ENCODE data around the gene KCNH2. TPM values are rescaled to one million over a fixed set of nuclear protein-coding genes. Genes with fewer than 3 reads are reported as not detected.

Gene KCNH2
- total RNA-seq, 1 experiment from 2014 or later = 16.2 TPM

DNA sequence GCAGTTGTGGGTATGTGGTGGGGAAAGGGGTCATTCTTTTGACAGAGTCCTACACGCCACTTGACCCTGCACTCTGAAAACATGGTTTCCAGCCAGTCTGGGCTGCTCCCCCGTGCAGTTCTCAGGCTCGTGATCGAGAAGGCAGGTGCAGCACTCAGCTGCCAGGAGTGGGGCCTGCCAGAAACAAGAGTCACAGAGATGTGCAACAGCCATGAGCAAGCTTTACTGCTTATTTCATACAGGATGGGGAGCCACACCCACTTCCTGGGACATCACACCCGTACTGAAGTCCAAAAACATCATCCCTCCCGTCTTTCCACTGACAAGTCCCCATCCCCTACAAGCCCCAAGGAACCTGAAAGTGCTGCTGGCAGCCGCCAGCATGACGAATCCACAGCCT, 36.8 kb upstream of the KCNH2 start:
- TF ChIP-seq ZNF671 (CRISPR knock-in tag; IDR thresholded peaks at IDR 0.05) = no peak
- TF ChIP-seq ZNF263 (CRISPR knock-in tag; IDR thresholded peaks at IDR 0.05; ENCODE audit: low read depth) = no peak
- TF ChIP-seq, protein P1, sequence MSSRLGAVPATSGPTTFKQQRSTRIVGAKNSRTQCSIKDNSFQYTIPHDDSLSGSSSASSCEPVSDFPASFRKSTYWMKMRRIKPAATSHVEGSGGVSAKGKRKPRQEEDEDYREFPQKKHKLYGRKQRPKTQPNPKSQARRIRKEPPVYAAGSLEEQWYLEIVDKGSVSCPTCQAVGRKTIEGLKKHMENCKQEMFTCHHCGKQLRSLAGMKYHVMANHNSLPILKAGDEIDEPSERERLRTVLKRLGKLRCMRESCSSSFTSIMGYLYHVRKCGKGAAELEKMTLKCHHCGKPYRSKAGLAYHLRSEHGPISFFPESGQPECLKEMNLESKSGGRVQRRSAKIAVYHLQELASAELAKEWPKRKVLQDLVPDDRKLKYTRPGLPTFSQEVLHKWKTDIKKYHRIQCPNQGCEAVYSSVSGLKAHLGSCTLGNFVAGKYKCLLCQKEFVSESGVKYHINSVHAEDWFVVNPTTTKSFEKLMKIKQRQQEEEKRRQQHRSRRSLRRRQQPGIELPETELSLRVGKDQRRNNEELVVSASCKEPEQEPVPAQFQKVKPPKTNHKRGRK (CRISPR knock-in tag; IDR thresholded peaks at IDR 0.05; ENCODE audit: borderline replicate concordance) = no peak
- TF ChIP-seq, protein P2, sequence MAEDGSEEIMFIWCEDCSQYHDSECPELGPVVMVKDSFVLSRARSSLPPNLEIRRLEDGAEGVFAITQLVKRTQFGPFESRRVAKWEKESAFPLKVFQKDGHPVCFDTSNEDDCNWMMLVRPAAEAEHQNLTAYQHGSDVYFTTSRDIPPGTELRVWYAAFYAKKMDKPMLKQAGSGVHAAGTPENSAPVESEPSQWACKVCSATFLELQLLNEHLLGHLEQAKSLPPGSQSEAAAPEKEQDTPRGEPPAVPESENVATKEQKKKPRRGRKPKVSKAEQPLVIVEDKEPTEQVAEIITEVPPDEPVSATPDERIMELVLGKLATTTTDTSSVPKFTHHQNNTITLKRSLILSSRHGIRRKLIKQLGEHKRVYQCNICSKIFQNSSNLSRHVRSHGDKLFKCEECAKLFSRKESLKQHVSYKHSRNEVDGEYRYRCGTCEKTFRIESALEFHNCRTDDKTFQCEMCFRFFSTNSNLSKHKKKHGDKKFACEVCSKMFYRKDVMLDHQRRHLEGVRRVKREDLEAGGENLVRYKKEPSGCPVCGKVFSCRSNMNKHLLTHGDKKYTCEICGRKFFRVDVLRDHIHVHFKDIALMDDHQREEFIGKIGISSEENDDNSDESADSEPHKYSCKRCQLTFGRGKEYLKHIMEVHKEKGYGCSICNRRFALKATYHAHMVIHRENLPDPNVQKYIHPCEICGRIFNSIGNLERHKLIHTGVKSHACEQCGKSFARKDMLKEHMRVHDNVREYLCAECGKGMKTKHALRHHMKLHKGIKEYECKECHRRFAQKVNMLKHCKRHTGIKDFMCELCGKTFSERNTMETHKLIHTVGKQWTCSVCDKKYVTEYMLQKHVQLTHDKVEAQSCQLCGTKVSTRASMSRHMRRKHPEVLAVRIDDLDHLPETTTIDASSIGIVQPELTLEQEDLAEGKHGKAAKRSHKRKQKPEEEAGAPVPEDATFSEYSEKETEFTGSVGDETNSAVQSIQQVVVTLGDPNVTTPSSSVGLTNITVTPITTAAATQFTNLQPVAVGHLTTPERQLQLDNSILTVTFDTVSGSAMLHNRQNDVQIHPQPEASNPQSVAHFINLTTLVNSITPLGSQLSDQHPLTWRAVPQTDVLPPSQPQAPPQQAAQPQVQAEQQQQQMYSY (CRISPR knock-in tag; IDR thresholded peaks at IDR 0.05) = no peak
- no peak for TF ChIP-seq CREB1 (CRISPR knock-in tag; IDR thresholded peaks at IDR 0.05)
- no peak for TF ChIP-seq RELA (CRISPR knock-in tag; IDR thresholded peaks at IDR 0.05; ENCODE audit: borderline replicate concordance)
- TF ChIP-seq JUN (CRISPR knock-in tag; IDR thresholded peaks at IDR 0.05) = no peak
- no peak for TF ChIP-seq ZNF317 (CRISPR knock-in tag; IDR thresholded peaks at IDR 0.05; ENCODE audit: borderline replicate concordance, low read depth)
- no peak for TF ChIP-seq SMAD4 (CRISPR knock-in tag; IDR thresholded peaks at IDR 0.05)
- CTCF ChIA-PET = no interaction called here
- POLR2A ChIA-PET = no interaction called here
- Mint-ChIP-seq H3K27me3 (ENCODE audit: low read depth) (peaks cover 71% of the 10 kb centered on the region), H3K27ac (no peak overlapping the region), H3K36me3 (no peaks in the 10 kb centered on the region), H3K4me1 (peaks cover 48% of the 10 kb centered on the region), H3K9me3 (no peaks in the 10 kb centered on the region), H3K4me3 (peak overlapping the region; percentile 75; the same call in 1 of the 2 replicates)
- no peak for ATAC-seq
- no peak for DNase-seq (ENCODE audit: low spot score)

GRCh38 chr7:151013733-151014497, 35.8 kb upstream of the KCNH2 start:
- DNase-seq (ENCODE audit: low spot score) = peak; percentile 94
- H3K9me3 Mint-ChIP-seq = no peaks in the 10 kb centered on the region
- POLR2A ChIA-PET = interaction anchor here (1.0 kb wide), 1 partner anchor 14 kb away, joined by 4 read pairs; the partner anchor contains the start of gene ABCB8
- no peaks in the 10 kb centered on the region for H3K36me3 Mint-ChIP-seq
- peak; percentile 32 for ATAC-seq
- peak overlapping the region; percentile 44; the same call in 1 of the 2 replicates for H3K27ac Mint-ChIP-seq
- CTCF ChIA-PET = interaction anchor here (0.6 to 6.6 kb wide), 26 partner anchors 9 to 698 kb away, joined by 3 to 49 read pairs (median 5); partner anchors contain the start of genes ABCB8 and GIMAP1
- peak overlapping the region; percentile 75 for H3K4me3 Mint-ChIP-seq
- peaks cover 61% of the 10 kb centered on the region for H3K27me3 Mint-ChIP-seq (ENCODE audit: low read depth)
- H3K4me1 Mint-ChIP-seq = peaks cover 43% of the 10 kb centered on the region
- TF ChIP-seq, protein P3, sequence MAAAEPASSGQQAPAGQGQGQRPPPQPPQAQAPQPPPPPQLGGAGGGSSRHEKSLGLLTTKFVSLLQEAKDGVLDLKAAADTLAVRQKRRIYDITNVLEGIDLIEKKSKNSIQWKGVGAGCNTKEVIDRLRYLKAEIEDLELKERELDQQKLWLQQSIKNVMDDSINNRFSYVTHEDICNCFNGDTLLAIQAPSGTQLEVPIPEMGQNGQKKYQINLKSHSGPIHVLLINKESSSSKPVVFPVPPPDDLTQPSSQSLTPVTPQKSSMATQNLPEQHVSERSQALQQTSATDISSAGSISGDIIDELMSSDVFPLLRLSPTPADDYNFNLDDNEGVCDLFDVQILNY (CRISPR knock-in tag; IDR thresholded peaks at IDR 0.05) = peak; percentile 67; the same call in 1 of the 2 replicates
- no peak for TF ChIP-seq GTF2I (CRISPR knock-in tag; conservative IDR thresholded peaks at IDR 0.05)
- no peak for TF ChIP-seq SMAD4 (CRISPR knock-in tag; IDR thresholded peaks at IDR 0.05)
- no peak for TF ChIP-seq ERG (CRISPR knock-in tag; IDR thresholded peaks at IDR 0.05)
- TF ChIP-seq SP1 (CRISPR knock-in tag; conservative IDR thresholded peaks at IDR 0.05) = peak; percentile 76
- TF ChIP-seq RELA (CRISPR knock-in tag; IDR thresholded peaks at IDR 0.05; ENCODE audit: borderline replicate concordance) = no peak
- no peak for TF ChIP-seq TCF7 (CRISPR knock-in tag; IDR thresholded peaks at IDR 0.05; ENCODE audit: low read depth)
- no peak for TF ChIP-seq ZNF317 (CRISPR knock-in tag; IDR thresholded peaks at IDR 0.05; ENCODE audit: borderline replicate concordance, low read depth)
- no peak for TF ChIP-seq ATF3 (CRISPR knock-in tag; conservative IDR thresholded peaks at IDR 0.05)
- peak; percentile 98 for TF ChIP-seq FOXP4 (CRISPR knock-in tag; IDR thresholded peaks at IDR 0.05)
- no peak for TF ChIP-seq ZBTB21 (CRISPR knock-in tag; IDR thresholded peaks at IDR 0.05; ENCODE audit: borderline replicate concordance)
- no peak for TF ChIP-seq ZNF263 (CRISPR knock-in tag; IDR thresholded peaks at IDR 0.05; ENCODE audit: low read depth)
- no peak for TF ChIP-seq MXD4 (CRISPR knock-in tag; IDR thresholded peaks at IDR 0.05; ENCODE audit: borderline replicate concordance)
- peak; percentile 25; the same call in 1 of the 2 replicates for TF ChIP-seq FOXP1 (CRISPR knock-in tag; IDR thresholded peaks at IDR 0.05; ENCODE audit: borderline replicate concordance)
- 0 out of 2 replicates have a peak, but pooled peaks have one; percentile 83 for TF ChIP-seq ATF1 (CRISPR knock-in tag; IDR thresholded peaks at IDR 0.05)
- TF ChIP-seq RORB (CRISPR knock-in tag; IDR thresholded peaks at IDR 0.05) = no peak
- no peak for TF ChIP-seq EMX1 (CRISPR knock-in tag; IDR thresholded peaks at IDR 0.05)
- TF ChIP-seq NR2C2 (CRISPR knock-in tag; IDR thresholded peaks at IDR 0.05) = peak; percentile 62; the same call in 1 of the 2 replicates
- no peak for TF ChIP-seq ELF4 (CRISPR knock-in tag; IDR thresholded peaks at IDR 0.05; ENCODE audit: low read depth)

Data from WTC11 (cell line).